Activated CD4-positive, CD25-positive, alpha-beta regulatory T cell treated with anti-CD3 and anti-CD28 coated beads, Interleukin-2, amount 50 U/mL, for 24 hours (primary cell): Measurements from ENCODE around the gene DGLUCY.
"Not testable (repeated sequence)": the region's sequence is repeated elsewhere in the genome, so short reads cannot be mapped to it uniquely, and the experiment has no call there.

ENCODE experiments used
- ATAC-seq, 2 donors: fragments of 150-1000 bp; cut with Tn5 transposase; one replicate each; pipeline ENCODE4 v1.10.0; 2021; ENCODE audit warnings: mild to moderate bottlenecking in 1 of 2, moderate library complexity in 1 of 2

DGLUCY gene

GRCh38 chr14:91173221-91173670, 59.4 kb downstream of the DGLUCY start:
- ATAC-seq, result peak; percentile 67 to 80

- ATAC-seq, result no peak
Observed at GRCh38 chr14:91173904-91174303, 60.0 kb downstream of the DGLUCY start.

GRCh38 chr14:91175291-91176201, 61.7 kb downstream of the DGLUCY start:
- ATAC-seq, result no peak

- peak; percentile 63 to 77 for ATAC-seq
Observed at GRCh38 chr14:91177073-91178034, 63.5 kb downstream of the DGLUCY start.

- no peak for ATAC-seq
Observed at GRCh38 chr14:91180611-91181010, 66.7 kb downstream of the DGLUCY start.

GRCh38 chr14:91182753-91183152, 68.9 kb downstream of the DGLUCY start:
- ATAC-seq, result not testable (repeated sequence)

- no peak for ATAC-seq
Observed at GRCh38 chr14:91184559-91184958, 70.7 kb downstream of the DGLUCY start.

GRCh38 chr14:91185721-91186120, 71.8 kb downstream of the DGLUCY start:
- no peak for ATAC-seq

GRCh38 chr14:91186515-91187066, 72.7 kb downstream of the DGLUCY start:
- no peak for ATAC-seq

GRCh38 chr14:91187271-91187670, 73.4 kb downstream of the DGLUCY start:
- no peak for ATAC-seq

- ATAC-seq, result no peak
Observed at GRCh38 chr14:91190853-91191252, 77.0 kb downstream of the DGLUCY start.

GRCh38 chr14:91193069-91193468, 79.2 kb downstream of the DGLUCY start:
- no peak for ATAC-seq

- ATAC-seq, result no peak
Observed at GRCh38 chr14:91195881-91196280, 82.0 kb downstream of the DGLUCY start.

GRCh38 chr14:91197631-91198030, 83.8 kb downstream of the DGLUCY start:
- no peak for ATAC-seq

- ATAC-seq, result not testable (repeated sequence)
Observed at GRCh38 chr14:91200802-91201201, 86.9 kb downstream of the DGLUCY start.

- no peak for ATAC-seq
Observed at GRCh38 chr14:91202234-91202974, 88.5 kb downstream of the DGLUCY start.

GRCh38 chr14:91204657-91205056, 90.8 kb downstream of the DGLUCY start:
- ATAC-seq, result no peak

GRCh38 chr14:91205459-91205858, 91.6 kb downstream of the DGLUCY start:
- peak in 1 of 2 donors; percentile 28 for ATAC-seq

GRCh38 chr14:91207008-91207407, 93.1 kb downstream of the DGLUCY start:
- no peak for ATAC-seq

GRCh38 chr14:91211017-91211416, 97.1 kb downstream of the DGLUCY start:
- no peak for ATAC-seq

- ATAC-seq, result no peak
Observed at GRCh38 chr14:91214306-91214705, 100.4 kb downstream of the DGLUCY start.

- ATAC-seq, result no peak
Observed at GRCh38 chr14:91215381-91215780, 101.5 kb downstream of the DGLUCY start.
